Neutrophil (primary cell): ENCODE data around the gene INSYN1.

Source experiments
- H3K27ac ChIP-seq: fragments of 200-600 bp; sonication (generic); 2 replicates; pipeline ENCODE4 v1.5.1; 2016; ENCODE audit warnings: mild to moderate bottlenecking, moderate library complexity
- H3K27me3 ChIP-seq: fragments of 200-600 bp; sonication (generic); 2 replicates; pipeline ENCODE4 v1.6.0; 2016; ENCODE audit warnings: mild to moderate bottlenecking
- H3K36me3 ChIP-seq: fragments of 200-600 bp; sonication (generic); 2 replicates; pipeline ENCODE4 v1.5.1; 2017
- H3K4me1 ChIP-seq, 2 experiments: fragments of 200-600 bp in 1 of 2; sonication (generic) in 1 of 2; 1 replicate in 1 of 2; 2 replicates in 1 of 2; pipeline versions ENCODE4 v1.5.1 to v1.6.1; 2013 to 2016; ENCODE audit warnings: low read depth in 1 of 2, low read length in 1 of 2, mild to moderate bottlenecking in 1 of 2, moderate library complexity in 1 of 2; ENCODE audit not compliant: control insufficient read depth in 1 of 2, insufficient read depth in 1 of 2
- H3K4me3 ChIP-seq, 2 experiments: fragments of 200-600 bp in 1 of 2; sonication (generic) in 1 of 2; 1 replicate in 1 of 2; 2 replicates in 1 of 2; pipeline ENCODE4 v1.5.1; 2013 to 2016; ENCODE audit warnings: low read depth in 1 of 2, low read length in 1 of 2, mild to moderate bottlenecking in 1 of 2, moderate library complexity in 1 of 2
- H3K9me3 ChIP-seq: fragments of 200-600 bp; sonication (generic); 2 replicates; pipeline ENCODE4 v1.5.1; 2016
- TF ChIP-seq, protein P1 (sequence below): fragments of 200-600 bp; sonication (generic); IDR thresholded peaks from 2 replicates; pipeline ENCODE4 v1.5.1; 2016; ENCODE audit warnings: antibody characterized with exemption

INSYN1 gene

DNA sequence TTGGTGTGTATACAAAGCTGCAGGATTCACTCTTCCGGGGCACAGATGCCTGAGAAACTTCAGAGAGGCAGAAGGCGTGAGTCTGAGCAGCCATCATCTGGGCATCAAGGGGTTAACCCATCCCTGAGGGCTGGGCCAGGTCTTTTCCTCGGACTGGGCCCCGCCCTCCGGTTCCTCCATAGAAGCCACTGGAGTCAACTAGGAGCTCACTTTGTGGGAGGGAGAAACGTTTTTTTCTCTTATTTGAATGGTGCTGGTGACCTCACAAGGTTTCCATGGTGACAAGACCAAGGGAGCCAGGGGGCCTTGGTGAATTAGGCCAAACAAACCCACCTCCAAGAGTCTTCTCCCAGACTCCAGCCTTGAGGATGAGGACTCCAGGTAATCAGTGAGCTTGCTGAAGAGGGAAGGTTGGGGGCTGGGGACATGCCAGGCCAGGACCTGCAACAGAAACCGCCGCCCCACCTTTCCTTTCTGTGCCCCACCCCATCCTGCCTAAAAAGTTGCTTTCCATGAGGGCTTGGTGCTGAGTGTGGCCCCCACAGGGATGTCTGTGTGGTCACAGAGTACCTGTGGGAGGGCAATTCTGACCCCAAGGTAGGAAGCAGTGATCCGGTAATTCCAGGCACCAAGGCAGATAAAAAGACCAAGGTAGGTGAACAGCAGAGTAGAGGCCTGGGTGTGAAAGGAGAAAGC lies 14.8 kb upstream of the INSYN1 start:
- no peak overlapping the region for H3K27ac ChIP-seq
- H3K9me3 ChIP-seq, result no peaks in the 10 kb centered on the region
- no peaks in the 10 kb centered on the region for H3K36me3 ChIP-seq
- no peaks in the 10 kb centered on the region for H3K4me1 ChIP-seq
- H3K4me3 ChIP-seq, result no peak overlapping the region
- TF ChIP-seq, protein P1, sequence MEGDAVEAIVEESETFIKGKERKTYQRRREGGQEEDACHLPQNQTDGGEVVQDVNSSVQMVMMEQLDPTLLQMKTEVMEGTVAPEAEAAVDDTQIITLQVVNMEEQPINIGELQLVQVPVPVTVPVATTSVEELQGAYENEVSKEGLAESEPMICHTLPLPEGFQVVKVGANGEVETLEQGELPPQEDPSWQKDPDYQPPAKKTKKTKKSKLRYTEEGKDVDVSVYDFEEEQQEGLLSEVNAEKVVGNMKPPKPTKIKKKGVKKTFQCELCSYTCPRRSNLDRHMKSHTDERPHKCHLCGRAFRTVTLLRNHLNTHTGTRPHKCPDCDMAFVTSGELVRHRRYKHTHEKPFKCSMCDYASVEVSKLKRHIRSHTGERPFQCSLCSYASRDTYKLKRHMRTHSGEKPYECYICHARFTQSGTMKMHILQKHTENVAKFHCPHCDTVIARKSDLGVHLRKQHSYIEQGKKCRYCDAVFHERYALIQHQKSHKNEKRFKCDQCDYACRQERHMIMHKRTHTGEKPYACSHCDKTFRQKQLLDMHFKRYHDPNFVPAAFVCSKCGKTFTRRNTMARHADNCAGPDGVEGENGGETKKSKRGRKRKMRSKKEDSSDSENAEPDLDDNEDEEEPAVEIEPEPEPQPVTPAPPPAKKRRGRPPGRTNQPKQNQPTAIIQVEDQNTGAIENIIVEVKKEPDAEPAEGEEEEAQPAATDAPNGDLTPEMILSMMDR, result no peak
- H3K27me3 ChIP-seq, result peaks cover 47% of the 10 kb centered on the region

DNA sequence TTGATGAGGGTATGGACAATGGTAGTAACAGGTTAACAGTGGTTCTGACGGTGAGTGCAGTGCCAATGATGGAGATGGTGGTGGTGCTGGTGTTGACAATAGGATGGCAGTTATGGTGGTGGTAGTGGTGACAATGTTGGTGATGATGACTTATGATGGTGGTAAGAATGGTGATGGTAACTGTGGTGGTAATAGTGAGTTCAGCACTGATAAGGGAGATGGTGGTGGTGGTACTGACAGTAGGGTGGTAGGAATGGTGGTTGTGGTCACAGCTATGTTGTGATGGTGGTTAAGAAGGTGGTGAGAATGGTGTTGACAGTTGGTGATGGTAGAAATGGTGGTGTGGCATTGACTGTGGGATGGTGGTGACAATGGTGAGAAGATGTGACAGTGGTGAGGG lies 13.4 kb upstream of the INSYN1 start:
- TF ChIP-seq, protein P1, result no peak
- Histone ChIP-seq H3K9me3 (no peaks in the 10 kb centered on the region), H3K36me3 (no peaks in the 10 kb centered on the region), H3K4me3 (no peak overlapping the region), H3K27me3 (peaks cover 50% of the 10 kb centered on the region), H3K4me1 (no peaks in the 10 kb centered on the region), H3K27ac (no peak overlapping the region)

DNA sequence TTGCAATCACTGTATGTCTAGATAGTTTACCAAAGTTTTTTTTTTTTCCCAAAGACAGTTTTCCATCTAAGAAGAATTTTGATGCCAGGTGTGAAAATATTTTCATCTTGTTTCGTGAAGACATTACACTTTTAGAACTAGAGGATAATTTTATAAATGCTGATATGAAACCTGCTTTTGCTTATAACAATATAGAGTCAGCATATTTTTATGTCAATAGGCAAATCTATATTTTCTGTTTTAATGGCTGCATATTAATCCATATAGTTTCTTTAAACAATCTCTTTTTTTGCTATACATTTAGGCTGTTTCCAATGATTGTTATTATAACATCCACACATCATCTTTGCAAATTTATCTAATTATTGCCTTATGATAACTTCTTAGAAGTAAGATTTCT lies 12.6 kb upstream of the INSYN1 start:
- Histone ChIP-seq H3K27me3 (peaks cover 51% of the 10 kb centered on the region), H3K4me1 (no peaks in the 10 kb centered on the region), H3K36me3 (no peaks in the 10 kb centered on the region), H3K9me3 (no peaks in the 10 kb centered on the region), H3K4me3 (no peak overlapping the region), H3K27ac (no peak overlapping the region)
- TF ChIP-seq, protein P1, result no peak

DNA sequence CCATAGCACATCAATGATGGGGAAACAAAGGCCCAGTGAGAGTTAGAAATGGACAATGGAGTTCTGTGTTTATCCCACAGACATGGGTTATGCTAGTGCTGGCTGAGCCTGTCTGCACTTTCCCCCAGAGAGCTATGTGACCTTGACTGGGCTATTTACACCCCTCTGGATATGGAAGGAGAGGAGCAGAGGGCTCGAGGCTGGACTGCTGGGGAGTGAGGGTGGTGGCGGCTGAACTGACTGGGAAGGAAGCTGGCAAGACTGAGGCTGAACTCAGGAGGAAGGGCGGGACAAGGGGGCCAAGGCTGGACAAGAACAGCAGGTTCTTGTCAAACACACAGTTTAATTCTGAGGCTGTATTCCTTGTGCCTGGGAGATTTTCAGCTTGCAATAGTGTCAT lies 10.8 kb upstream of the INSYN1 start:
- H3K27ac ChIP-seq, result no peak overlapping the region

DNA sequence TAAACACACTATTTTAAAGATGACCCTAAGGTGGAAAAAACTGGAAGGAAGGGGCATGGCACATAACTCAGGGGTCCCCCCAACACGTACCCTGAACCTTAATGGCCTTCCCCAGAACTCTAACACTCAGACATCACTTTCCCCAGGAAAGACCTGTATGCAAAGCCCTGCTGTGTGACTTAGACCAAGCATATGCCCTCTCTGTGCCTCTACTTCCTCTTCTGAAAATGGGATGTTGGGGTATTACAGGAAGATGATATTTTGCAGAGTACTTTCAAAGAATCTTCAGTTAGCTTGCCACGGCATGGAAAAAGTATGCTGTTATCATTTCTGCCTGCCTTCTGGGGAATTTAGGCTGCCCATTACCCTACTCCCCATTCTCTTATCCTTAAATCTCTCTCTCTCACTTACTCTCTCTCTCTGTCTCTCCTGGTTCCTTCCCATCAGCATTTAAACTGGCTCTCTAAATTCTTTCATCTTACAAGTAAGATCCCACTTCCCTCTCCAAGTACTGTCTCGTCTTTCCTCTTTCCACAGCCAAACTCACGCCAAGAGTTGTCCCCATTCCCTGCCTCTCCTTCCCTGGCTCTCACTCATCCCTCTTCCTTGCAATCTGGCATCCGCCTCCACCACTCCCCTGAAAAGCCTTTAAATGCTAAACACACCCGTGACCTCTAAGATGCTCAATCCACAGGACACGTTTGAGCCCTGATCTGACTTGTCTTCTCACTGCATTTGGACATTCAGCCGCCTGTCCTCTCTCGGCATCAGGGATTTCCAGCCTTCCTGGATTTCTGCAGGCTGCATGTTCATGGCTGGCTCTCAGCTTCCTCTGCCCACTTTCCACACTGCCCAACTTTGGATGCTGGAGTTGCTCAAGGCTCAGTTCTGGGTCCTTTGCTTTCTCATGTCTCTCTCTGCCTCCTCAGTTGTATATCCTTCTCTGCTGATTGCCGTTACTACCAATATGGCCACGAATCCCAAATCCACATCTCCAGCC lies 7.5 kb upstream of the INSYN1 start:
- TF ChIP-seq, protein P1, result no peak
- Histone ChIP-seq H3K4me1 (no peaks in the 10 kb centered on the region), H3K36me3 (no peaks in the 10 kb centered on the region), H3K9me3 (no peaks in the 10 kb centered on the region), H3K4me3 (no peak overlapping the region), H3K27me3 (peaks cover 74% of the 10 kb centered on the region), H3K27ac (no peak overlapping the region)

More for the DNA sequence above, 10.8 kb upstream of the INSYN1 start:
- no peaks in the 10 kb centered on the region for H3K9me3 ChIP-seq
- TF ChIP-seq, protein P1, result no peak
- H3K4me1 ChIP-seq, result no peaks in the 10 kb centered on the region
- peaks cover 65% of the 10 kb centered on the region for H3K27me3 ChIP-seq
- H3K4me3 ChIP-seq, result no peak overlapping the region
- H3K36me3 ChIP-seq, result no peaks in the 10 kb centered on the region
